ENCODE data around the gene HAUS6. TPM values are rescaled to one million over a fixed set of nuclear protein-coding genes. Genes with fewer than 3 reads are reported as not detected.
"Not testable (repeated sequence)": the region's sequence is repeated elsewhere in the genome, so short reads cannot be mapped to it uniquely, and the experiment has no call there.

The HAUS6 gene
- total RNA-seq, 2 donors from 2014 or later, result 26.3 to 45.4 TPM

- no peaks in the 10 kb centered on the region for H3K9me3 Mint-ChIP-seq
- no peak for TF ChIP-seq CTCF (conservative IDR thresholded peaks at IDR 0.05)
- WGBS, 2 experiments (ENCODE audit: insufficient coverage in 1 of 2, insufficient read length in 1 of 2), result 91% methylated on average over 6 to 8 of the region's 8 CpGs
- peak overlapping the region; percentile 96 for H3K4me3 Mint-ChIP-seq
- DNase-seq, result no peak
- H3K4me1 Mint-ChIP-seq, result peaks cover 5% of the 10 kb centered on the region
- no peak overlapping the region for H3K27ac ChIP-seq (ENCODE audit: low read depth, low read length)
- H3K9me3 ChIP-seq (ENCODE audit: control insufficient read depth, low read length), result no peaks in the 10 kb centered on the region
- peaks cover 25% of the 10 kb centered on the region for H3K36me3 Mint-ChIP-seq (ENCODE audit: low read depth)
- H3K4me3 ChIP-seq (ENCODE audit: low read length), result peak overlapping the region; percentile 98
- H3K36me3 ChIP-seq (ENCODE audit: control insufficient read depth, insufficient read depth, low read length), result peaks cover 17% of the 10 kb centered on the region
- peak overlapping the region; percentile 76 for H3K9ac ChIP-seq (ENCODE audit: extremely low read depth, low read length, poor library complexity, severe bottlenecking)
- peaks cover 2% of the 10 kb centered on the region for H3K4me1 ChIP-seq (ENCODE audit: control insufficient read depth, insufficient read depth, low read length)
- no peak overlapping the region for H3K27ac Mint-ChIP-seq
- H3K27me3 ChIP-seq (ENCODE audit: control insufficient read depth, insufficient read depth, low read length, poor library complexity, severe bottlenecking), result no peaks in the 10 kb centered on the region
- no peaks in the 10 kb centered on the region for H3K27me3 Mint-ChIP-seq (ENCODE audit: insufficient read depth)
Measured at GRCh38 chr9:19101203-19101602, 1.5 kb downstream of the HAUS6 start.

- H3K9ac ChIP-seq (ENCODE audit: extremely low read depth, low read length, poor library complexity, severe bottlenecking); H3K4me3 Mint-ChIP-seq; H3K9me3 ChIP-seq (ENCODE audit: control insufficient read depth, low read length); H3K27me3 ChIP-seq (ENCODE audit: control insufficient read depth, insufficient read depth, low read length, poor library complexity, severe bottlenecking); DNase-seq; H3K9me3 Mint-ChIP-seq; H3K27me3 Mint-ChIP-seq (ENCODE audit: insufficient read depth); H3K4me1 Mint-ChIP-seq; H3K4me3 ChIP-seq (ENCODE audit: low read length); H3K4me1 ChIP-seq (ENCODE audit: control insufficient read depth, insufficient read depth, low read length); H3K27ac ChIP-seq (ENCODE audit: low read depth, low read length); H3K27ac Mint-ChIP-seq: not testable (repeated sequence)
- peaks cover 40% of the 10 kb centered on the region for H3K36me3 Mint-ChIP-seq (ENCODE audit: low read depth)
- H3K36me3 ChIP-seq (ENCODE audit: control insufficient read depth, insufficient read depth, low read length), result peaks cover 52% of the 10 kb centered on the region
Measured at GRCh38 chr9:19097431-19097830, 5.3 kb downstream of the HAUS6 start.

- H3K4me1 Mint-ChIP-seq, result no peaks in the 10 kb centered on the region
- TF ChIP-seq CTCF (conservative IDR thresholded peaks at IDR 0.05), result no peak
- no peak overlapping the region for H3K4me3 Mint-ChIP-seq
- DNase-seq, result no peak
- H3K27me3 ChIP-seq (ENCODE audit: control insufficient read depth, insufficient read depth, low read length, poor library complexity, severe bottlenecking), result no peaks in the 10 kb centered on the region
- 97 to 98% methylated on average over 6 of the region's 6 CpGs for WGBS, 2 experiments (ENCODE audit: insufficient coverage in 1 of 2, insufficient read length in 1 of 2)
- H3K9ac ChIP-seq (ENCODE audit: extremely low read depth, low read length, poor library complexity, severe bottlenecking), result no peak overlapping the region
- H3K27ac ChIP-seq (ENCODE audit: low read depth, low read length), result no peak overlapping the region
- no peaks in the 10 kb centered on the region for H3K4me1 ChIP-seq (ENCODE audit: control insufficient read depth, insufficient read depth, low read length)
- H3K36me3 ChIP-seq (ENCODE audit: control insufficient read depth, insufficient read depth, low read length), result peaks cover 90% of the 10 kb centered on the region
- peaks cover 67% of the 10 kb centered on the region for H3K36me3 Mint-ChIP-seq (ENCODE audit: low read depth)
- H3K27me3 Mint-ChIP-seq (ENCODE audit: insufficient read depth), result no peaks in the 10 kb centered on the region
- no peaks in the 10 kb centered on the region for H3K9me3 Mint-ChIP-seq
- H3K4me3 ChIP-seq (ENCODE audit: low read length), result no peak overlapping the region
- H3K27ac Mint-ChIP-seq, result no peak overlapping the region
- H3K9me3 ChIP-seq (ENCODE audit: control insufficient read depth, low read length), result no peaks in the 10 kb centered on the region
Measured at GRCh38 chr9:19087106-19088000, 15.4 kb downstream of the HAUS6 start.

Measured in endodermal cell (in vitro differentiated cells).